Measurements from ENCODE around the gene EMP3. TPM values are rescaled to one million over a fixed set of nuclear protein-coding genes. Genes with fewer than 3 reads are reported as not detected.
"Not testable (repeated sequence)": the region's sequence is repeated elsewhere in the genome, so short reads cannot be mapped to it uniquely, and the experiment has no call there.

The EMP3 gene
- total and polyA plus RNA-seq, 4 donors = 29.7 to 77.1 (median 48.2) TPM

- H3K4me1 ChIP-seq (ENCODE audit: control insufficient read depth, insufficient read depth, low read length) = peaks cover 13% of the 10 kb centered on the region
- peaks cover 5% of the 10 kb centered on the region for H3K36me3 ChIP-seq (ENCODE audit: control insufficient read depth, insufficient read depth, low read length)
- peak in 1 of 6 donors; percentile 33 for DNase-seq (ENCODE audit: low read depth in 4 of 6, low spot score in 6 of 6)
- no peaks in the 10 kb centered on the region for H3K9me3 ChIP-seq (ENCODE audit: control insufficient read depth, insufficient read depth, low read length)
- WGBS (ENCODE audit: insufficient coverage) = 59% methylated on average over 4 of the region's 7 CpGs
- H3K4me3 ChIP-seq (ENCODE audit: low read depth, low read length) = no peak overlapping the region
- H3K27ac ChIP-seq (ENCODE audit: low read depth, low read length) = no peak overlapping the region
- no peaks in the 10 kb centered on the region for H3K27me3 ChIP-seq (ENCODE audit: control insufficient read depth, insufficient read depth, low read length)
These were observed 15.1 kb upstream of the EMP3 start for GRCh38 chr19:48310227-48310626.

GRCh38 chr19:48311384-48311783 is 14.0 kb upstream of the EMP3 start:
- peaks cover 5% of the 10 kb centered on the region for H3K36me3 ChIP-seq (ENCODE audit: control insufficient read depth, insufficient read depth, low read length)
- H3K4me3 ChIP-seq (ENCODE audit: low read depth, low read length) = no peak overlapping the region
- 97% methylated on average over 11 of the region's 11 CpGs for WGBS (ENCODE audit: insufficient coverage)
- no peak overlapping the region for H3K27ac ChIP-seq (ENCODE audit: low read depth, low read length)
- no peak for DNase-seq (ENCODE audit: low read depth in 4 of 6, low spot score in 6 of 6)
- no peaks in the 10 kb centered on the region for H3K9me3 ChIP-seq (ENCODE audit: control insufficient read depth, insufficient read depth, low read length)
- peaks cover 13% of the 10 kb centered on the region for H3K4me1 ChIP-seq (ENCODE audit: control insufficient read depth, insufficient read depth, low read length)
- no peaks in the 10 kb centered on the region for H3K27me3 ChIP-seq (ENCODE audit: control insufficient read depth, insufficient read depth, low read length)

- no peaks in the 10 kb centered on the region for H3K27me3 ChIP-seq (ENCODE audit: control insufficient read depth, insufficient read depth, low read length)
- H3K4me1 ChIP-seq (ENCODE audit: control insufficient read depth, insufficient read depth, low read length) = peaks cover 16% of the 10 kb centered on the region
- no peaks in the 10 kb centered on the region for H3K9me3 ChIP-seq (ENCODE audit: control insufficient read depth, insufficient read depth, low read length)
- WGBS (ENCODE audit: insufficient coverage) = no CpG with 5 or more reads among the region's 7 CpGs
- no peaks in the 10 kb centered on the region for H3K36me3 ChIP-seq (ENCODE audit: control insufficient read depth, insufficient read depth, low read length)
- no peak overlapping the region for H3K4me3 ChIP-seq (ENCODE audit: low read depth, low read length)
- H3K27ac ChIP-seq (ENCODE audit: low read depth, low read length) = no peak overlapping the region
- no peak for DNase-seq (ENCODE audit: low read depth in 4 of 6, low spot score in 6 of 6)
These were observed 9.6 kb upstream of the EMP3 start for GRCh38 chr19:48315712-48316111.

- DNase-seq (ENCODE audit: low read depth in 4 of 6, low spot score in 6 of 6); H3K27ac ChIP-seq (ENCODE audit: low read depth, low read length); H3K9me3 ChIP-seq (ENCODE audit: control insufficient read depth, insufficient read depth, low read length); H3K36me3 ChIP-seq (ENCODE audit: control insufficient read depth, insufficient read depth, low read length); H3K4me3 ChIP-seq (ENCODE audit: low read depth, low read length); H3K27me3 ChIP-seq (ENCODE audit: control insufficient read depth, insufficient read depth, low read length): not testable (repeated sequence)
- WGBS (ENCODE audit: insufficient coverage) = 49% methylated on average over 9 of the region's 9 CpGs
- peaks cover 32% of the 10 kb centered on the region for H3K4me1 ChIP-seq (ENCODE audit: control insufficient read depth, insufficient read depth, low read length)
These were observed 7.7 kb upstream of the EMP3 start for GRCh38 chr19:48317708-48317960.

GRCh38 chr19:48318286-48318987 is 6.9 kb upstream of the EMP3 start:
- WGBS (ENCODE audit: insufficient coverage) = 90% methylated on average over 17 of the region's 21 CpGs
- Histone ChIP-seq H3K36me3 (ENCODE audit: control insufficient read depth, insufficient read depth, low read length) (no peaks in the 10 kb centered on the region), H3K4me3 (ENCODE audit: low read depth, low read length) (no peak overlapping the region), H3K4me1 (ENCODE audit: control insufficient read depth, insufficient read depth, low read length) (peaks cover 35% of the 10 kb centered on the region), H3K27ac (ENCODE audit: low read depth, low read length) (no peak overlapping the region), H3K27me3 (ENCODE audit: control insufficient read depth, insufficient read depth, low read length) (no peaks in the 10 kb centered on the region), H3K9me3 (ENCODE audit: control insufficient read depth, insufficient read depth, low read length) (no peaks in the 10 kb centered on the region)
- no peak for DNase-seq (ENCODE audit: low read depth in 4 of 6, low spot score in 6 of 6)

- Histone ChIP-seq H3K27me3 (ENCODE audit: control insufficient read depth, insufficient read depth, low read length) (no peaks in the 10 kb centered on the region), H3K36me3 (ENCODE audit: control insufficient read depth, insufficient read depth, low read length) (no peaks in the 10 kb centered on the region), H3K27ac (ENCODE audit: low read depth, low read length) (peak overlapping the region; percentile 67), H3K4me3 (ENCODE audit: low read depth, low read length) (peak overlapping the region; percentile 77), H3K4me1 (ENCODE audit: control insufficient read depth, insufficient read depth, low read length) (peaks cover 38% of the 10 kb centered on the region), H3K9me3 (ENCODE audit: control insufficient read depth, insufficient read depth, low read length) (no peaks in the 10 kb centered on the region)
- peak in 2 of 6 donors; percentile 69 to 82 for DNase-seq (ENCODE audit: low read depth in 4 of 6, low spot score in 6 of 6)
- WGBS (ENCODE audit: insufficient coverage) = 48% methylated on average over 4 of the region's 16 CpGs
These were observed 5.5 kb upstream of the EMP3 start for GRCh38 chr19:48319647-48320541.

GRCh38 chr19:48321372-48321621 is 4.1 kb upstream of the EMP3 start:
- WGBS (ENCODE audit: insufficient coverage) = under 1% methylated on average over 20 of the region's 22 CpGs
- peak overlapping the region; percentile 77 for H3K4me3 ChIP-seq (ENCODE audit: low read depth, low read length)
- H3K27ac ChIP-seq (ENCODE audit: low read depth, low read length) = peak overlapping the region; percentile 97
- DNase-seq (ENCODE audit: low read depth in 4 of 6, low spot score in 6 of 6) = peak in 3 of 6 donors; percentile 68 to 97 (median 94)
- no peaks in the 10 kb centered on the region for H3K9me3 ChIP-seq (ENCODE audit: control insufficient read depth, insufficient read depth, low read length)
- no peaks in the 10 kb centered on the region for H3K36me3 ChIP-seq (ENCODE audit: control insufficient read depth, insufficient read depth, low read length)
- peaks cover 52% of the 10 kb centered on the region for H3K4me1 ChIP-seq (ENCODE audit: control insufficient read depth, insufficient read depth, low read length)
- no peaks in the 10 kb centered on the region for H3K27me3 ChIP-seq (ENCODE audit: control insufficient read depth, insufficient read depth, low read length)

- peak; percentile 87 to 98 (median 92) for DNase-seq (ENCODE audit: low read depth in 4 of 6, low spot score in 6 of 6)
- Histone ChIP-seq H3K4me3 (ENCODE audit: low read depth, low read length) (peak overlapping the region; percentile 77), H3K9me3 (ENCODE audit: control insufficient read depth, insufficient read depth, low read length) (no peaks in the 10 kb centered on the region), H3K27me3 (ENCODE audit: control insufficient read depth, insufficient read depth, low read length) (no peaks in the 10 kb centered on the region), H3K36me3 (ENCODE audit: control insufficient read depth, insufficient read depth, low read length) (no peaks in the 10 kb centered on the region), H3K27ac (ENCODE audit: low read depth, low read length) (peak overlapping the region; percentile 97), H3K4me1 (ENCODE audit: control insufficient read depth, insufficient read depth, low read length) (peaks cover 52% of the 10 kb centered on the region)
- 2% methylated on average over 63 of the region's 63 CpGs for WGBS (ENCODE audit: insufficient coverage)
These were observed 3.4 kb upstream of the EMP3 start for GRCh38 chr19:48321622-48322591.

- H3K4me3 ChIP-seq (ENCODE audit: low read depth, low read length) = no peak overlapping the region
- WGBS (ENCODE audit: insufficient coverage) = 89% methylated on average over 3 of the region's 15 CpGs
- no peak for DNase-seq (ENCODE audit: low read depth in 4 of 6, low spot score in 6 of 6)
These were observed 4.0 kb downstream of the EMP3 start for GRCh38 chr19:48329167-48329891.

More at GRCh38 chr19:48329167-48329891, 4.0 kb downstream of the EMP3 start:
- Histone ChIP-seq H3K4me1 (ENCODE audit: control insufficient read depth, insufficient read depth, low read length) (peaks cover 50% of the 10 kb centered on the region), H3K27me3 (ENCODE audit: control insufficient read depth, insufficient read depth, low read length) (no peaks in the 10 kb centered on the region), H3K9me3 (ENCODE audit: control insufficient read depth, insufficient read depth, low read length) (no peaks in the 10 kb centered on the region), H3K27ac (ENCODE audit: low read depth, low read length) (no peak overlapping the region), H3K36me3 (ENCODE audit: control insufficient read depth, insufficient read depth, low read length) (no peaks in the 10 kb centered on the region)
